GM10266 (cell line): Measurements from ENCODE around the gene MAML3.

Source experiments
- DNase-seq: peaks from one replicate; pipeline ENCODE4 v3.0.0; 2012; ENCODE audit errors: extremely low spot score
- TF ChIP-seq, protein P1 (sequence below): IDR thresholded peaks from 2 replicates; pipeline ENCODE4 v1.5.1; 2012; ENCODE audit warnings: mild to moderate bottlenecking, low read depth; ENCODE audit not compliant: control insufficient read depth, insufficient read depth; ENCODE audit errors: missing control alignments

The MAML3 gene

DNA sequence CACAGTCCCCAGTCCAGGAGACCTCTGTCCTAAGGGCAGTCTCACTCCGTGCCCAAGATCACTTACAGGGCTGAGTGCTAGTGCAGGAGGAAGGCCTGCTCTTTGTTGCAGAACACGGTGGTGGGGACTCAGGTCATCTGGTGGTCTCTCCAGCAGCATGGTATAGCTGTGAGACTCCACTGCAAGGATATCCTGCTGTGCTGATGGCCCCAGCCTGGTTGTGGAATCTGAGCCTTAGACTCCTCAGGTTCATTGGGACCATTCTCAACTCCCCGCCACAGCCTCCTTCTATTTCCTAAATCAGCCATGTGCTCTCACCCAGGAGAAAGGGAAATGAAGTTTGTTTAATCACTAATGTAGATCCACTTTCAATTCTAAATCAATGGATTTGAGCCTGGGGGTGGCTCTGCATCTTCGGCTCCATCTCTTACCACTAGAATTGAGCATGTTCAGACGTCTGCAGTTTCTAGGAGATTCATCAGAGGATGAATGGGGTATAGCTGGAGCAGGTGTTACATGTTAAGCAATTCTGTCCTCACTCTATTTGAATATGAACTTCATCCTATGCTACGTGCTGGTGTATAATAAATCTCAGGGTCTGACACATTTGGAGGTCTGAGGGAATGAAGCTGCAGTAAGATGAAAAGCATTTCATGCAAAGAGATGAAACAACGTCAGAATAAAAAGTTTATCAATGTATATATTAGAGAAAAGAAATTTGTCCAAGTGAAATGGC, 299.1 kb downstream of the MAML3 start:
- no peak for DNase-seq

GRCh38 chr4:139853309-139853708, 300.7 kb downstream of the MAML3 start:
- no peak for DNase-seq
- TF ChIP-seq, protein P1, sequence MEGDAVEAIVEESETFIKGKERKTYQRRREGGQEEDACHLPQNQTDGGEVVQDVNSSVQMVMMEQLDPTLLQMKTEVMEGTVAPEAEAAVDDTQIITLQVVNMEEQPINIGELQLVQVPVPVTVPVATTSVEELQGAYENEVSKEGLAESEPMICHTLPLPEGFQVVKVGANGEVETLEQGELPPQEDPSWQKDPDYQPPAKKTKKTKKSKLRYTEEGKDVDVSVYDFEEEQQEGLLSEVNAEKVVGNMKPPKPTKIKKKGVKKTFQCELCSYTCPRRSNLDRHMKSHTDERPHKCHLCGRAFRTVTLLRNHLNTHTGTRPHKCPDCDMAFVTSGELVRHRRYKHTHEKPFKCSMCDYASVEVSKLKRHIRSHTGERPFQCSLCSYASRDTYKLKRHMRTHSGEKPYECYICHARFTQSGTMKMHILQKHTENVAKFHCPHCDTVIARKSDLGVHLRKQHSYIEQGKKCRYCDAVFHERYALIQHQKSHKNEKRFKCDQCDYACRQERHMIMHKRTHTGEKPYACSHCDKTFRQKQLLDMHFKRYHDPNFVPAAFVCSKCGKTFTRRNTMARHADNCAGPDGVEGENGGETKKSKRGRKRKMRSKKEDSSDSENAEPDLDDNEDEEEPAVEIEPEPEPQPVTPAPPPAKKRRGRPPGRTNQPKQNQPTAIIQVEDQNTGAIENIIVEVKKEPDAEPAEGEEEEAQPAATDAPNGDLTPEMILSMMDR, result no peak

More for the DNA sequence above, 299.1 kb downstream of the MAML3 start:
- TF ChIP-seq, protein P1, result no peak

- no peak for DNase-seq
Observed at GRCh38 chr4:139852612-139853269, 301.2 kb downstream of the MAML3 start.

DNA sequence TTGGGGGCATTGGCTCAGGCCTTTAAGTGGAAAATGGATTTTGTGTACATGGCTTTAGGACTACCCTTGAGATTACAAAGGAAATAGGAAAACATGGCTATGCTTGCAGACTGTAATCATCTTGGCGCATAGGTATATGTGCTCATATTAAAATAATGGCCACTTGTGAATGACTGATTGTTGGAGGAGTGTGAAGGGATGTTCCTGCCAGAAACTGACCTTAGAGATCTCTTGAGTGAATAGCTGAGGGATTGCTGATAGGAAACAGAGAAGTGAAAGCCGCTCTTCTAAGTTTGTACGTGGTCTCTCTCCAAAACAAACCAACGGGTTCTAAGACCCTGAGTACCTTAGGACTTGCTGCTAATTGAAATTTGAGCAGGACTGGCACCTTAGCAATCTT, 302.3 kb downstream of the MAML3 start:
- TF ChIP-seq, protein P1, result no peak
- no peak for DNase-seq

More at GRCh38 chr4:139852612-139853269, 301.2 kb downstream of the MAML3 start:
- TF ChIP-seq, protein P1, result no peak

GRCh38 chr4:139851133-139851532, 302.9 kb downstream of the MAML3 start:
- TF ChIP-seq, protein P1, result no peak
- DNase-seq, result no peak

GRCh38 chr4:139849219-139849618, 304.8 kb downstream of the MAML3 start:
- DNase-seq, result no peak
- TF ChIP-seq, protein P1, result no peak

- DNase-seq, result no peak
- TF ChIP-seq, protein P1, result no peak
Observed at GRCh38 chr4:139848028-139848427, 306.0 kb downstream of the MAML3 start.
